HEK293 (cell line): Measurements from ENCODE around the gene DDR2.

Source experiments
- KLF10 ChIP-seq: fragments of 450-650 bp; IDR thresholded peaks from 2 replicates; pipeline ENCODE4 v1.5.1; 2018; ENCODE audit warnings: missing biosample characterization, mild to moderate bottlenecking, missing genetic modification characterization
- KLF16 ChIP-seq: fragments of 450-650 bp; formaldehyde crosslinking; IDR thresholded peaks from 2 replicates; pipeline ENCODE4 v1.5.1; 2017; ENCODE audit warnings: missing biosample characterization, missing genetic modification characterization
- KLF9 ChIP-seq: fragments of 450-650 bp; formaldehyde crosslinking; IDR thresholded peaks from 2 replicates; pipeline ENCODE4 v1.5.1; 2016; ENCODE audit warnings: missing biosample characterization, missing genetic modification characterization, low read depth
- ZFP3 ChIP-seq: fragments of 450-650 bp; formaldehyde crosslinking; IDR thresholded peaks from 2 replicates; pipeline ENCODE4 v1.5.1; 2016; ENCODE audit warnings: low read depth, missing biosample characterization, missing genetic modification characterization
- ZFP69B ChIP-seq: fragments of 450-650 bp; formaldehyde crosslinking; IDR thresholded peaks from 2 replicates; pipeline ENCODE4 v1.5.1; 2016; ENCODE audit warnings: missing biosample characterization, missing genetic modification characterization
- ZNF175 ChIP-seq: fragments of 450-650 bp; formaldehyde crosslinking; IDR thresholded peaks from 2 replicates; pipeline ENCODE4 v1.5.1; 2016; ENCODE audit warnings: missing biosample characterization, missing genetic modification characterization
- ZNF274 ChIP-seq, 2 experiments: fragments of 200-500 bp in 1 of 2; fragments of 450-650 bp in 1 of 2; sonication (Bioruptor generic) in 1 of 2; formaldehyde crosslinking in 1 of 2; IDR thresholded peaks; 2 replicates each; pipeline versions ENCODE4 v1.5.1 to v1.6.1; 2014 to 2016; ENCODE audit warnings: borderline replicate concordance in 1 of 2, inconsistent platforms in 1 of 2, low read length in 1 of 2, missing biosample characterization in 1 of 2, missing genetic modification characterization in 1 of 2
- ZNF37A ChIP-seq: fragments of 450-650 bp; IDR thresholded peaks from 2 replicates; pipeline ENCODE4 v1.5.1; 2018; ENCODE audit warnings: missing biosample characterization, missing genetic modification characterization
- ZNF514 ChIP-seq: fragments of 450-650 bp; formaldehyde crosslinking; IDR thresholded peaks from 2 replicates; pipeline ENCODE4 v1.5.1; 2016; ENCODE audit warnings: missing biosample characterization, missing genetic modification characterization
- ZNF776 ChIP-seq: fragments of 450-650 bp; formaldehyde crosslinking; IDR thresholded peaks from 2 replicates; pipeline ENCODE4 v1.5.0; 2017; ENCODE audit warnings: missing biosample characterization, missing genetic modification characterization, borderline replicate concordance
- TF ChIP-seq, protein P1 (sequence below): fragments of 450-650 bp; formaldehyde crosslinking; IDR thresholded peaks from 2 replicates; pipeline ENCODE4 v1.5.1; 2016; ENCODE audit warnings: missing biosample characterization, missing genetic modification characterization
- TF ChIP-seq, protein P2 (sequence below): fragments of 450-650 bp; formaldehyde crosslinking; IDR thresholded peaks from 2 replicates; pipeline ENCODE4 v1.5.1; 2017; ENCODE audit warnings: missing biosample characterization, mild to moderate bottlenecking, missing genetic modification characterization, moderate library complexity
- TF ChIP-seq, protein P3 (sequence below): fragments of 450-650 bp; formaldehyde crosslinking; IDR thresholded peaks from 2 replicates; pipeline ENCODE4 v1.5.1; 2016; ENCODE audit warnings: missing biosample characterization, missing genetic modification characterization
- TF ChIP-seq, protein P4 (sequence below): fragments of 450-650 bp; formaldehyde crosslinking; IDR thresholded peaks from 2 replicates; pipeline ENCODE4 v1.5.1; 2017; ENCODE audit warnings: missing biosample characterization, missing genetic modification characterization

DNA sequence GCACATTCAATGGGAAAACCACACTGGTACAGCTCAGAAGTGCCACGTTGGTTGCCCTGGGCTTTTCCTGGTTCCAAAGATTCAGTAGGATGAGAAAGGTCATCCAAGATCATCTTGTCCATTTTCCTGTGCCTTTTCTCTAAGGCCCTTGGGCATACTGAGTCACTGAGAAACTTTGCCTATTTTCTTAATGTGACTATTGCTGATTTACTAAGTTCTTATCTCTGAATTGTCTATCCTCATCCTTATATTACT is 101.0 kb downstream of the DDR2 start:
- TF ChIP-seq ZNF37A (tag by site-specific recombination) (no peak), ZNF274 (IDR thresholded peaks at IDR 0.05; ENCODE audit: low read length) (no peak), ZNF274 (tag by site-specific recombination; IDR thresholded peaks at IDR 0.05; ENCODE audit: borderline replicate concordance) (no peak), ZFP69B (tag by site-specific recombination) (no peak), KLF10 (no peak), ZNF175 (tag by site-specific recombination) (no peak), KLF9 (no peak), KLF16 (tag by site-specific recombination) (no peak), ZFP3 (tag by site-specific recombination) (no peak), ZNF514 (tag by site-specific recombination) (no peak), ZNF776 (no peak)
- TF ChIP-seq, protein P1, sequence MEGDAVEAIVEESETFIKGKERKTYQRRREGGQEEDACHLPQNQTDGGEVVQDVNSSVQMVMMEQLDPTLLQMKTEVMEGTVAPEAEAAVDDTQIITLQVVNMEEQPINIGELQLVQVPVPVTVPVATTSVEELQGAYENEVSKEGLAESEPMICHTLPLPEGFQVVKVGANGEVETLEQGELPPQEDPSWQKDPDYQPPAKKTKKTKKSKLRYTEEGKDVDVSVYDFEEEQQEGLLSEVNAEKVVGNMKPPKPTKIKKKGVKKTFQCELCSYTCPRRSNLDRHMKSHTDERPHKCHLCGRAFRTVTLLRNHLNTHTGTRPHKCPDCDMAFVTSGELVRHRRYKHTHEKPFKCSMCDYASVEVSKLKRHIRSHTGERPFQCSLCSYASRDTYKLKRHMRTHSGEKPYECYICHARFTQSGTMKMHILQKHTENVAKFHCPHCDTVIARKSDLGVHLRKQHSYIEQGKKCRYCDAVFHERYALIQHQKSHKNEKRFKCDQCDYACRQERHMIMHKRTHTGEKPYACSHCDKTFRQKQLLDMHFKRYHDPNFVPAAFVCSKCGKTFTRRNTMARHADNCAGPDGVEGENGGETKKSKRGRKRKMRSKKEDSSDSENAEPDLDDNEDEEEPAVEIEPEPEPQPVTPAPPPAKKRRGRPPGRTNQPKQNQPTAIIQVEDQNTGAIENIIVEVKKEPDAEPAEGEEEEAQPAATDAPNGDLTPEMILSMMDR: no peak
- TF ChIP-seq, protein P2, sequence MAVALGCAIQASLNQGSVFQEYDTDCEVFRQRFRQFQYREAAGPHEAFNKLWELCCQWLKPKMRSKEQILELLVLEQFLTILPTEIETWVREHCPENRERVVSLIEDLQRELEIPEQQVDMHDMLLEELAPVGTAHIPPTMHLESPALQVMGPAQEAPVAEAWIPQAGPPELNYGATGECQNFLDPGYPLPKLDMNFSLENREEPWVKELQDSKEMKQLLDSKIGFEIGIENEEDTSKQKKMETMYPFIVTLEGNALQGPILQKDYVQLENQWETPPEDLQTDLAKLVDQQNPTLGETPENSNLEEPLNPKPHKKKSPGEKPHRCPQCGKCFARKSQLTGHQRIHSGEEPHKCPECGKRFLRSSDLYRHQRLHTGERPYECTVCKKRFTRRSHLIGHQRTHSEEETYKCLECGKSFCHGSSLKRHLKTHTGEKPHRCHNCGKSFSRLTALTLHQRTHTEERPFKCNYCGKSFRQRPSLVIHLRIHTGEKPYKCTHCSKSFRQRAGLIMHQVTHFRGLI: no peak
- TF ChIP-seq, protein P3, sequence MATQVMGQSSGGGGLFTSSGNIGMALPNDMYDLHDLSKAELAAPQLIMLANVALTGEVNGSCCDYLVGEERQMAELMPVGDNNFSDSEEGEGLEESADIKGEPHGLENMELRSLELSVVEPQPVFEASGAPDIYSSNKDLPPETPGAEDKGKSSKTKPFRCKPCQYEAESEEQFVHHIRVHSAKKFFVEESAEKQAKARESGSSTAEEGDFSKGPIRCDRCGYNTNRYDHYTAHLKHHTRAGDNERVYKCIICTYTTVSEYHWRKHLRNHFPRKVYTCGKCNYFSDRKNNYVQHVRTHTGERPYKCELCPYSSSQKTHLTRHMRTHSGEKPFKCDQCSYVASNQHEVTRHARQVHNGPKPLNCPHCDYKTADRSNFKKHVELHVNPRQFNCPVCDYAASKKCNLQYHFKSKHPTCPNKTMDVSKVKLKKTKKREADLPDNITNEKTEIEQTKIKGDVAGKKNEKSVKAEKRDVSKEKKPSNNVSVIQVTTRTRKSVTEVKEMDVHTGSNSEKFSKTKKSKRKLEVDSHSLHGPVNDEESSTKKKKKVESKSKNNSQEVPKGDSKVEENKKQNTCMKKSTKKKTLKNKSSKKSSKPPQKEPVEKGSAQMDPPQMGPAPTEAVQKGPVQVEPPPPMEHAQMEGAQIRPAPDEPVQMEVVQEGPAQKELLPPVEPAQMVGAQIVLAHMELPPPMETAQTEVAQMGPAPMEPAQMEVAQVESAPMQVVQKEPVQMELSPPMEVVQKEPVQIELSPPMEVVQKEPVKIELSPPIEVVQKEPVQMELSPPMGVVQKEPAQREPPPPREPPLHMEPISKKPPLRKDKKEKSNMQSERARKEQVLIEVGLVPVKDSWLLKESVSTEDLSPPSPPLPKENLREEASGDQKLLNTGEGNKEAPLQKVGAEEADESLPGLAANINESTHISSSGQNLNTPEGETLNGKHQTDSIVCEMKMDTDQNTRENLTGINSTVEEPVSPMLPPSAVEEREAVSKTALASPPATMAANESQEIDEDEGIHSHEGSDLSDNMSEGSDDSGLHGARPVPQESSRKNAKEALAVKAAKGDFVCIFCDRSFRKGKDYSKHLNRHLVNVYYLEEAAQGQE: no peak
- TF ChIP-seq, protein P4, sequence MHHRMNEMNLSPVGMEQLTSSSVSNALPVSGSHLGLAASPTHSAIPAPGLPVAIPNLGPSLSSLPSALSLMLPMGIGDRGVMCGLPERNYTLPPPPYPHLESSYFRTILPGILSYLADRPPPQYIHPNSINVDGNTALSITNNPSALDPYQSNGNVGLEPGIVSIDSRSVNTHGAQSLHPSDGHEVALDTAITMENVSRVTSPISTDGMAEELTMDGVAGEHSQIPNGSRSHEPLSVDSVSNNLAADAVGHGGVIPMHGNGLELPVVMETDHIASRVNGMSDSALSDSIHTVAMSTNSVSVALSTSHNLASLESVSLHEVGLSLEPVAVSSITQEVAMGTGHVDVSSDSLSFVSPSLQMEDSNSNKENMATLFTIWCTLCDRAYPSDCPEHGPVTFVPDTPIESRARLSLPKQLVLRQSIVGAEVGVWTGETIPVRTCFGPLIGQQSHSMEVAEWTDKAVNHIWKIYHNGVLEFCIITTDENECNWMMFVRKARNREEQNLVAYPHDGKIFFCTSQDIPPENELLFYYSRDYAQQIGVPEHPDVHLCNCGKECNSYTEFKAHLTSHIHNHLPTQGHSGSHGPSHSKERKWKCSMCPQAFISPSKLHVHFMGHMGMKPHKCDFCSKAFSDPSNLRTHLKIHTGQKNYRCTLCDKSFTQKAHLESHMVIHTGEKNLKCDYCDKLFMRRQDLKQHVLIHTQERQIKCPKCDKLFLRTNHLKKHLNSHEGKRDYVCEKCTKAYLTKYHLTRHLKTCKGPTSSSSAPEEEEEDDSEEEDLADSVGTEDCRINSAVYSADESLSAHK: no peak
